Activated gamma-delta T cell (primary cell): ENCODE data around the gene UGCG.

ENCODE experiments used
- DNase-seq: peaks from one replicate; lab custom pipeline; 2025; lab: John Stamatoyannopoulos, UW

Gene UGCG

DNA sequence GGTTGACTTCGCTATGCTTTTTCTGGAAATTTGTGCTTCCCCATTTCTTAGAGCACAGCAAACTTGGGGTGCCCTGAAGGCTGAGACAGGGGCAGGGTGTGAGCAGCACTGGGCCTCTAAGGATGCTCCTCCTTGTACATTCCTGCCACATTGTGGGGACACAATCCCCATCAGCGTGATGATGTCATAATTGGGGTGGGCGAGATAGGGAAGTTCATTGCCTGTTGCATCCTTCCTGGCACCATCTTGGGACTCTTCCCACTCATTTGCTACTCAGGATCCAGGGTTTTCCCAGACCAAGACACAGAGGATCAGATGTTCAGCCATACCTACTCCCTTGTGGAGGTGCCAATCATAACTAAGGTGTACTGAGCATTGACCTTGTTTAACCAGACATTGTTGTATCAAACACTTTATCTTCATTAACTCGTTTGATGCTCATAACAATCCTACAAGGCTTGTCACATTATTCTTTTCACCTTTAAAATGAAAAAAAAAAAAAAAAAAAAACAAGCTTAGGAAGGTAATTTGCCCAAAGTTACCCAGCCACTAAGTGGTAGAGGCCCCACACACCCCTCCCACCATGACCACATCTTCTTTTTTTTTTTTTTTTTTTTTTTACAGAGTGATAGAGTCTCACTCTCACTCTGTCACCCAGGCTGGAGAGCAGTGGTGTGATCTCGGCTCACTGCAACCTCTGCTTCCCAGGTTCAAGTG is 87.6 kb downstream of the UGCG start:
- DNase-seq, result no peak
